GM19238 (cell line): ENCODE results near the gene NRF1.
"Not testable (repeated sequence)": the region's sequence is repeated elsewhere in the genome, so short reads cannot be mapped to it uniquely, and the experiment has no call there.

ENCODE experiments used
- DNase-seq: peaks from one replicate; pipeline ENCODE4 v3.0.0; 2011; ENCODE audit warnings: low spot score; ENCODE audit not compliant: insufficient read length

The NRF1 gene

DNA sequence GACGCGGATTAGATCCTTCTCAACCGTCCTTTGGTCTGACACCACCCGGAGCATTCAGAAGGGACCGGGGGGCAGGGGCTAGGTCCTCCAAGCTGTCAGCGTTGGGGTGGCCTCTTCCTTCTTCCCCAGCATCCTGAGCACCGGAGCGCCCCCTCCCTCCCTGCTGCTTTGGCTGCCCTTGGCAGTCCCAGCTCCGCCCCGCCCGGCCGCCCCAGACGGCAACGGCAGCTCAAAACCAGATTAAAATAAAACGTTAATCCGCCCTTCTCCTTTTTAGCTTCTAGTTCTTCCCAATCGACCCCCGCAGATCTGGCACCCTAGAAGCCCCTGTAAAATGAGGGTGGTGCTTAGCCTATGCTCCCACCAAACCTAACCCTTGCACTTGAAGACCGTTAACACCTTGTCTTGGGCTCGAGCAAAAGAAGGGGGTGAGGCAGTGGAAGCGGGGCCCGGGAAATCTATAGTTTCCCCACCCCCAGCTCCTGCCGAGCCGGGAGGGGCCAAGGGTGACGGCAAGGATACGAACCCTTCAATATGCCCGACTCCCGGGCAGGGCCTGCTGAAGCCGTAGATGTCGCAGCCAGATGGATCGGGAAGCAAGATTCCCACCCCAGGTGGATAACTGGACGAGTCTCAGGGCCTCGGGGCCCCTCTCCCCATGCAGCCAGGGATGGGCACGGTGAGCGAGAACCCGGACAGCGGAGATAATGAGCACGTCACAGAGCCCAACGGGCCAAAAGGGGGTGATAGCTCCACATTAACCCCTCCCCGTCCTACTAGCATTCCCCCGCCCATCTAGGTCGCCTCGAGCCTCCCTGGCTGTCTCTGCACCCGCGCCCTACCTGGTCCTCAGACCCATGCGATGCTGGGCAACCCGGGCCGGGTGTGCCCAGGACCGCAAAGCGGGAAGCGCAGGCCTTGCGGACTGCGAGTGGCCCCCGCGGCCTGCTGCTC lies 169.7 kb downstream of the NRF1 start:
- no peak for DNase-seq

- DNase-seq = no peak
These were observed 170.7 kb downstream of the NRF1 start for GRCh38 chr7:129781928-129782817.

- DNase-seq = no peak
These were observed 171.5 kb downstream of the NRF1 start for GRCh38 chr7:129782818-129783583.

- DNase-seq = no peak
These were observed 172.0 kb downstream of the NRF1 start for GRCh38 chr7:129783584-129783919.

DNA sequence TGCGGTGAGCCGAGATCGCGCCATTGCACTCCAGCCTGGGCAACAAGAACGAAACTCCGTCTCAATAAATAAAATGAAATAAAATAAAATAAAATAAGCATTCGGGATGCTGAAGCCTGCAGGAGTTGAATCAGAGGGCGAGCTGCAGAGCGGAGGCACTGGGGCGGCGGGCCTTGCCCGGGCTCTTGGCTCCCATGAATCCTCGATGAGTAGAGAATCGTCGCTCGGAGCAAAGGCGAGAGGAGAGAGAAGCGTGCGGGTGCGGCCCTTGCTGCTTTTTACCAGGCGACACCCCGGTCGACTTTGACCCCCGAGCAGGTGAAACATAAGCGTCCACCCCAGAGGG lies 172.9 kb downstream of the NRF1 start:
- DNase-seq = no peak

- DNase-seq = no peak
These were observed 173.5 kb downstream of the NRF1 start for GRCh38 chr7:129784783-129785684.

GRCh38 chr7:129785685-129786514 lies 174.4 kb downstream of the NRF1 start:
- no peak for DNase-seq

- no peak for DNase-seq
These were observed 175.5 kb downstream of the NRF1 start for GRCh38 chr7:129786825-129787563.

- no peak for DNase-seq
These were observed 177.5 kb downstream of the NRF1 start for GRCh38 chr7:129789000-129789399.

DNA sequence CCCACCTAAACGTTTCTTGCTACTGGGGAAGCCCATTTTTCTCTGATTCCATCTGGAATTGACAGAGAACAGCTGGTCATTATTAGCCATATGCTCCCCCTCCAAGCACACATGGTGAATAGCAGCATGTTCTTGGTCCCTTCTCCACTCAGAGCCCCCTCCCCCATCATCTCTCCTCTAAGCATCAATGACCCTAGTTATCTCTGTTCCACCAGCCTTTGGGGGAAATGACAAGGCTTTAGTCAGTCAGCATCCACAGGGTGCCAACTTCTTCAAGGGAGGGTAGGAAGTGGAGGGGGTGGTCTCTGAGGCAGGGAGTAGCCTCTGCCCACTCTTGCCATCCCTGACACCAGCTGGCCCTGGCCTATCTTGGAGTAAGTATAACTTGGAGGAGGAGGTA lies 178.1 kb downstream of the NRF1 start:
- DNase-seq = no peak

- DNase-seq = no peak
These were observed 178.6 kb downstream of the NRF1 start for GRCh38 chr7:129790136-129790535.

GRCh38 chr7:129792721-129793120 lies 181.2 kb downstream of the NRF1 start:
- no peak for DNase-seq

DNA sequence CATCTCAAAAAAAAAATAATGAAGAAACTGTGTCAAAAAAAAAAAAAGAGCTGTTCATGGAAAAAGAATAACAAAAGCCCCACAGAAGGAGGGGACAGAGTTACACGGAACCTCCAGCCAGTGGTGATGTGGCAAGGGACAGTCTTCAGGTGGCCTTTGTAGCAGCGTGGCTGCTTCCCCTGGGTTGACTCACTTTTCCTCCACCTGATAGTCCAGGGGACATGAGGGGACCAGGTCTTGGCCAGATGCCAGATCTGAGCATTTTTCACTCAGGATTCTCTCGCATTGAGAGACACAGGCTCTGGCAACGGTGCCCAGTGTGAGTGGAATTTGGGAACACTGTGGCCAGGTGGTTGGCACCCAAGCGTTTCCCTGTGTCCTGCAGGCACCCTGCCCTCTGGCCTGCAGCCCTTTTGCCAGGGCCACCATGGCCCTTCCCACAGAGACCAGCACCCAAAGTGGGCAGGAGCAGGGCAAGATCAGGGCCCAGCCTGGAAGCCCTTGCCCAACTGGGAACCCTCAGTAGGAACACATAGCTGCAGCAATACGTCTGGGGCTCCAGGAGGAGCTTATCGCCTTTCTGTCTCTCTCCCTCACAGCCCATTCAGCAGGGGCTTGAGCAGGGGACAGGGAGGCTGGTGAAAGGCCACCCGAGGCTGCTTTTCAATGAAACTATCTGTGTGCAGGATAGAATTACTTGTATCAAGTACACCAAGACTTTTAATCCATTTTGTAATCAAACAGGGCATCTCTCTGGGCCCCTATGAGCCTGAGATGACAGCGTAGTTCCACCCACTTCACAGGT lies 182.2 kb downstream of the NRF1 start:
- DNase-seq = no peak

DNA sequence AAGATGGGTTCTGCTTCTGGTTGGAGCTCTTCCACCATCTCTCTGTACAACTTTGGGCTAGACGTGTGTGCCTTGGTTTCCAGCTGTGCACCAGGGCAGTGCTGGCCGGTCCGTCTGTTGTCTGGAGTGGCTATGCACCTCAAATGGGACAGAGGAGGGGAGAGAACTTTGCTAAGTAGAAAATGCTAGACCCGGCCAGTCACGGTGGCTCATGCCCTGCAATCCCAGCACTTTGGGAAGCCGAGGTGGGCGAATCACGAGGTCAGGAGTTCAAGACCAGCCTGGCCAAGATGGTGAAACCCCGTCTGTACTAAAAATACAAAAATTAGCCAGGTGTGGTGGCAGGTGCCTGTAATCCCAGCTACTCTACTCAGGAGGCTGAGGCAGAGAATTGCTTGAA lies 182.9 kb downstream of the NRF1 start:
- DNase-seq = not testable (repeated sequence)

GRCh38 chr7:129796186-129796775 lies 184.8 kb downstream of the NRF1 start:
- DNase-seq = no peak

- no peak for DNase-seq
These were observed 185.8 kb downstream of the NRF1 start for GRCh38 chr7:129797214-129797789.

- no peak for DNase-seq
These were observed 187.3 kb downstream of the NRF1 start for GRCh38 chr7:129798616-129799349.
